Keratinocyte (primary cell): ENCODE data around the gene GALNT3. TPM values are rescaled to one million over a fixed set of nuclear protein-coding genes. Genes with fewer than 3 reads are reported as not detected.

ENCODE experiments used
- DNase-seq: peaks from one replicate; pipeline ENCODE4 v3.0.0-alpha.2; 2011; ENCODE audit warnings: low read depth, missing footprints, low spot score
- FAIRE-seq: peaks from 2 replicates; lab custom pipeline; 2011; peaks lifted over from hg19 to GRCh38; lab: Jason Lieb, UNC
- H2AFZ ChIP-seq: 2 replicates; pipeline ENCODE4 v1.6.0; 2012; ENCODE audit warnings: low read length, control low read depth, inconsistent platforms; ENCODE audit not compliant: control insufficient read depth
- H3K27ac ChIP-seq: 2 replicates; pipeline ENCODE4 v1.5.1; 2011; ENCODE audit warnings: low read length; ENCODE audit not compliant: control insufficient read depth, insufficient read depth
- H3K27me3 ChIP-seq: 3 replicates; pipeline ENCODE4 v1.6.0; 2011; ENCODE audit warnings: low read length; ENCODE audit not compliant: control insufficient read depth, insufficient read depth; ENCODE audit errors: extremely low read depth
- H3K36me3 ChIP-seq, 2 experiments: 2 replicates in 1 of 2; 3 replicates in 1 of 2; pipeline ENCODE4 v1.5.1; 2011; ENCODE audit warnings: low read length in 2 of 2, mild to moderate bottlenecking in 1 of 2; ENCODE audit not compliant: control insufficient read depth in 2 of 2, insufficient read depth in 2 of 2; ENCODE audit errors: extremely low read depth in 1 of 2
- H3K4me1 ChIP-seq: 3 replicates; pipeline ENCODE4 v1.5.1; 2011; ENCODE audit warnings: low read length; ENCODE audit not compliant: control insufficient read depth, insufficient read depth; ENCODE audit errors: extremely low read depth
- H3K4me2 ChIP-seq: 3 replicates; pipeline ENCODE4 v1.6.0; 2011; ENCODE audit warnings: low read depth, low read length; ENCODE audit not compliant: control insufficient read depth, insufficient read depth; ENCODE audit errors: extremely low read depth
- H3K4me3 ChIP-seq, 3 experiments: fragments of 200-600 bp in 1 of 3; sonication (generic) in 1 of 3; 2 replicates in 2 of 3; 3 replicates in 1 of 3; pipeline ENCODE4 v1.5.1; 2011 to 2016; ENCODE audit warnings: low read length in 3 of 3, mild to moderate bottlenecking in 3 of 3, control low read depth in 2 of 3, inconsistent platforms in 1 of 3, low read depth in 1 of 3, mixed read lengths in 1 of 3, mixed run types in 1 of 3, moderate library complexity in 1 of 3; ENCODE audit not compliant: control insufficient read depth in 2 of 3, insufficient read depth in 2 of 3; ENCODE audit errors: extremely low read depth in 1 of 3
- H3K79me2 ChIP-seq: 2 replicates; pipeline ENCODE4 v1.6.0; 2012; ENCODE audit warnings: low read length; ENCODE audit not compliant: control insufficient read depth, insufficient read depth
- H3K9ac ChIP-seq: 3 replicates; pipeline ENCODE4 v1.6.0; 2011; ENCODE audit warnings: low read length; ENCODE audit not compliant: control insufficient read depth, insufficient read depth; ENCODE audit errors: extremely low read depth
- H3K9me1 ChIP-seq: 3 replicates; pipeline ENCODE4 v1.6.0; 2011; ENCODE audit warnings: low read length; ENCODE audit not compliant: control insufficient read depth, insufficient read depth; ENCODE audit errors: extremely low read depth
- H3K9me3 ChIP-seq: 2 replicates; pipeline ENCODE4 v1.5.1; 2012; ENCODE audit warnings: low read depth, low read length; ENCODE audit not compliant: control insufficient read depth
- H4K20me1 ChIP-seq: 3 replicates; pipeline ENCODE4 v1.6.0; 2011; ENCODE audit warnings: low read length; ENCODE audit not compliant: control insufficient read depth, insufficient read depth; ENCODE audit errors: extremely low read depth
- EZH2 ChIP-seq: IDR thresholded peaks from one replicate; pipeline ENCODE4 v1.6.1; 2012; ENCODE audit warnings: inconsistent platforms, mild to moderate bottlenecking, low read length, moderate library complexity
- dilution Hi-C: fragments of 300-500 bp; cut with MboI; formaldehyde crosslinking; loops from one replicate; pipeline ENCODE4 v1.7.0; 2020; ENCODE audit warnings: low sequenced_read_pairs; ENCODE audit not compliant: extremely low pct_ligation_motif_present
- polyA plus RNA-seq, 5 experiments: library from polyadenylated mRNA; depleted of rRNA in 3 of 5; stranded (reverse) in 3 of 5; stranded (forward) in 1 of 5; unstranded in 1 of 5; fragments of >200 nt; gene quantifications; 1 replicate in 1 of 5; 2 replicates in 3 of 5; 3 replicates in 1 of 5; pipeline versions ENCODE4 v1.2.1 to v1.2.3, GENCODE V29; 2011 to 2012; ENCODE audit warnings: missing spikeins in 2 of 5, low read depth in 1 of 5, low replicate concordance in 1 of 5
- TF ChIP-seq, protein P1 (sequence below), 3 experiments: IDR thresholded peaks in 1 of 3; conservative IDR thresholded peaks in 1 of 3; optimal IDR thresholded peaks in 1 of 3; 2 replicates in 2 of 3; 3 replicates in 1 of 3; pipeline versions ENCODE3 to v1.5.1; 2011; ENCODE audit warnings: low read length in 3 of 3, mild to moderate bottlenecking in 3 of 3, moderate library complexity in 2 of 3, control low read depth in 1 of 3, inconsistent platforms in 1 of 3; ENCODE audit not compliant: insufficient read depth in 2 of 3; ENCODE audit errors: extremely low read depth in 1 of 3

Gene GALNT3
- polyA plus RNA-seq, 1 donor (not counting 4 experiments of a cell fraction or from before 2014, with no cell fraction given), result 70.3 TPM

DNA sequence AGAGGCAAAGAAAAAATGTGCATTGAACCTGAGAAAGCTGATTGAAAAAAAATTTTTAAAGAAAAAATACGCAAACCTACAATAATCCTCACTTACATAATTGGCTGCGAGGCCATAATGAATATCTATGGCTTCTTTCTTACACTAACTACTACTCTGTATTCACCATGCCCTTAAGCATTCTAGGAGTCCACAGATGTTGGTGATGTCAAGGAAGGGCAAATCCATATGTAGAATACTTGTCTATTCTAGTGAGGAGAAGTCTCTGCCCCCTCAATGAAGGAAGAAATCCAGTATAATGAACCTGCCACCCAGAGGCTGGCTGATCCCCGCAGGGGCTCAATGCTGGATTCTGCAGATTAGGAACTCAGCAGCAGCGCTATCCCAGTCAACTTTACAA lies 14.3 kb downstream of the GALNT3 start:
- Histone ChIP-seq H3K4me1 (peaks cover 6% of the 10 kb centered on the region), H2AFZ (no peak overlapping the region), H3K9ac (no peak overlapping the region), H3K9me1 (no peaks in the 10 kb centered on the region), H4K20me1 (peaks cover 6% of the 10 kb centered on the region), H3K27me3 (no peaks in the 10 kb centered on the region), H3K79me2 (peaks cover 99% of the 10 kb centered on the region), H3K36me3 (peaks cover 6 to 25% of the 10 kb centered on the region in 2 experiments), H3K4me3 (no peak overlapping the region), H3K4me2 (no peak overlapping the region), H3K9me3 (peaks cover 2% of the 10 kb centered on the region), H3K27ac (no peak overlapping the region)
- DNase-seq (no peak), FAIRE-seq (no peak)
- dilution Hi-C loops, result no loop called here
- TF ChIP-seq EZH2, result no peak
- TF ChIP-seq, protein P1, sequence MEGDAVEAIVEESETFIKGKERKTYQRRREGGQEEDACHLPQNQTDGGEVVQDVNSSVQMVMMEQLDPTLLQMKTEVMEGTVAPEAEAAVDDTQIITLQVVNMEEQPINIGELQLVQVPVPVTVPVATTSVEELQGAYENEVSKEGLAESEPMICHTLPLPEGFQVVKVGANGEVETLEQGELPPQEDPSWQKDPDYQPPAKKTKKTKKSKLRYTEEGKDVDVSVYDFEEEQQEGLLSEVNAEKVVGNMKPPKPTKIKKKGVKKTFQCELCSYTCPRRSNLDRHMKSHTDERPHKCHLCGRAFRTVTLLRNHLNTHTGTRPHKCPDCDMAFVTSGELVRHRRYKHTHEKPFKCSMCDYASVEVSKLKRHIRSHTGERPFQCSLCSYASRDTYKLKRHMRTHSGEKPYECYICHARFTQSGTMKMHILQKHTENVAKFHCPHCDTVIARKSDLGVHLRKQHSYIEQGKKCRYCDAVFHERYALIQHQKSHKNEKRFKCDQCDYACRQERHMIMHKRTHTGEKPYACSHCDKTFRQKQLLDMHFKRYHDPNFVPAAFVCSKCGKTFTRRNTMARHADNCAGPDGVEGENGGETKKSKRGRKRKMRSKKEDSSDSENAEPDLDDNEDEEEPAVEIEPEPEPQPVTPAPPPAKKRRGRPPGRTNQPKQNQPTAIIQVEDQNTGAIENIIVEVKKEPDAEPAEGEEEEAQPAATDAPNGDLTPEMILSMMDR (optimal IDR thresholded peaks at IDR 0.05 in 1 of 3, IDR thresholded peaks at IDR 0.05 in 1 of 3, conservative IDR thresholded peaks at IDR 0.05 in 1 of 3; ENCODE audit: extremely low read depth in 1 of 3, insufficient read depth in 2 of 3, low read length in 3 of 3), result no peak

DNA sequence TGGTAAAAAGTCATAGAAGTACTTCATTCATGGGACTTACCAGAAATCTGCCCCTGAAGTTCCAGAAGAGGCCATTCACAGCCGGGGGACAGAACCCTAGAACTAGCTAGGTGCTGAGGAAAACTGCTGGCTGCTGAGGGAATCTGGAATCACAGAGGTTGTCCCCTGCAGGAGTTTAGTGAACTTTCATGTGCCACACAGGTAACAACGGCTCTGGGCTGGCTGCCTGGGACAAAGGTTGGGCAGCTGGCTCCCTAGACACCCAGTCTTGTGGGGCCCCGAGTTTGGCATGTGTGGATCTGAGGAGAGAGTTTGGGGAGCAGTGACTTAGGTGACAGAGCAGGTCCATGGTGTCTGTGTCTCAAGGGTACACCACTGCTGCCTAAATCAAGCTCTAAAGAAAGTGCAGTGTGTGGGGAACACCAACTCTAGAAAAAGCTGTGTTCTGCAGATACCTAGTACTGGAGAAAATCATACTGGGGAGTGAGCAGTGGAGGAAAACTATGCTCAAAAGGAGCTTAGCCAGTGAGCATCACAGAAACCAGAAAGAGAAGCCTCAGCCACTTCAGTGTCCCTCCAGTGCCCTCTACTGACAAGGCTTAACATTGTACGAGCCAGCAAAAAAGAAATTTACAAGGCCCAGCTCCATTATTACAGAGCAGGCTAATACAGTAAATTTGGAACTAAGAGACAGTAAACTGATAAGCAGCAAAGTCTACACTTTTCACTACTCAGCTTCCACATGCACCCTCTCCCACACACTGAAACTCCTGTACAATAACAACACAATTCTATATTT lies 15.2 kb downstream of the GALNT3 start:
- Histone ChIP-seq H3K4me3 (no peak overlapping the region), H4K20me1 (peaks cover 6% of the 10 kb centered on the region), H3K27ac (no peak overlapping the region), H3K36me3 (peaks cover 3 to 20% of the 10 kb centered on the region in 2 experiments), H3K9me1 (no peaks in the 10 kb centered on the region), H3K4me2 (no peak overlapping the region), H3K27me3 (no peaks in the 10 kb centered on the region), H2AFZ (no peak overlapping the region), H3K9me3 (peaks cover 2% of the 10 kb centered on the region), H3K4me1 (peaks cover 6% of the 10 kb centered on the region), H3K9ac (no peak overlapping the region), H3K79me2 (peaks cover 99% of the 10 kb centered on the region)
- FAIRE-seq, result peak; percentile 56
- DNase-seq, result no peak
- TF ChIP-seq, protein P1 (optimal IDR thresholded peaks at IDR 0.05 in 1 of 3, IDR thresholded peaks at IDR 0.05 in 1 of 3, conservative IDR thresholded peaks at IDR 0.05 in 1 of 3; ENCODE audit: extremely low read depth in 1 of 3, insufficient read depth in 2 of 3, low read length in 3 of 3), result peak; percentile 28 to 35 (median 35)
- no peak for TF ChIP-seq EZH2
- dilution Hi-C loops, result no loop called here
